NCI-H1436 (cell line): ENCODE measurements around the gene THADA.
"Not testable (repeated sequence)": the region's sequence is repeated elsewhere in the genome, so short reads cannot be mapped to it uniquely, and the experiment has no call there.

Experiments used
- DNase-seq: peaks from one replicate; lab custom pipeline; 2025; lab: John Stamatoyannopoulos, UW

The THADA gene

GRCh38 chr2:43302961-43303494 is 292.8 kb downstream of the THADA start:
- no peak for DNase-seq

- no peak for DNase-seq
Observed at GRCh38 chr2:43302182-43302960, 293.5 kb downstream of the THADA start.

- DNase-seq: no peak
Observed at GRCh38 chr2:43300781-43301583, 294.9 kb downstream of the THADA start.

DNA sequence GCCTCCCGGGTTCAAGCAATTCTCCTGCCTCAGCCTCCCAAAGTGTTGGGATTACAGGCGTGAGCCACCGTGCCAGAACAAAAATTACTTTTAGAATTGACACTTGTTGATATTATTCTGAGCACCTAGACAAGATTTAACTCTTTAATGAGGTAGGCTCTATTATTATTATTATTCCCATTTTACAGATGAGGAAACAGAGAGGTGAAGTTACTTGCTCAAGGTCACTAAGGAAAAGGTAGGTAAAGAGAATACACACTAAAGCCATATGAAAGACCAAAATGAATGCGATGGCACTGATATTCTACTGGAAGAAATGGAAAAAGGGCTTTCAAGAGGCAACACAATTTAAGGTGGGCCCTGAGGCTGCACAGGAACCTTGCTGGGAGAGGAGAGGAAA is 295.6 kb downstream of the THADA start:
- no peak for DNase-seq

DNA sequence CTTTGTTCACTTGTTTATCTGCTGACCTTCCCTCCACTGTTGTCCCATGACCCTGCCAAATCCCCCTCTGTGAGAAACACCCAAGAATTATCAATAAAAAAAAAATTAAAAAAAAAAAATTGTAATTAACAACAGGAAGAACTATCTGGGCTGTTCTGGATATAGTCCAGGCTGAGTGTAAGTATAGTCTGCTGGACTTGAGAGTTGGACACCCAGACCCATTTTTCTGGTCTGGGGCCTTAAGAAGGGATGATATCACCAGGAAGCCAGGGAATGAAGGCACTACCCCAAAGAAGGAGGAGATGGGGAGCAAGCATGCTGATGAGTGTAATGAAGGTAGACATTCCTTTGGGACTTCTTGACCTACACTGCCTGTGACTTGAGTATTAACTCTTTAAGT is 297.3 kb downstream of the THADA start:
- no peak for DNase-seq

DNA sequence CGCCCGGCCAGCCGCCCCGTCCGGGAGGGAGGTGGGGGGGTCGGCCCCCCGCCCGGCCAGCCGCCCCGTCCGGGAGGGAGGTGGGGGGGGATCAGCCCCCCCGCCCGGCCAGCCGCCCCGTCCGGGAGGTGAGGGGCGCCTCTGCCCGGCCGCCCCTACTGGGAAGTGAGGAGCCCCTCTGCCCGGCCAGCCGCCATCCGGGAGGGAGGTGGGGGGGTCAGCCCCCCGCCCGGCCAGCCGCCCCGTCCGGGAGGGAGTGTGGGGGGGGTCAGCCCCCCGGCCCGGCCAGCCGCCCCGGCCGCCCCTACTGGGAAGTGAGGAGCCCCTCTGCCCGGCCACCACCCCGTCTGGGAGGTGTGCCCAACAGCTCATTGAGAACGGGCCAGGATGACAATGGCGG is 298.1 kb downstream of the THADA start:
- DNase-seq: not testable (repeated sequence)

GRCh38 chr2:43294973-43295603 is 300.8 kb downstream of the THADA start:
- no peak for DNase-seq

DNA sequence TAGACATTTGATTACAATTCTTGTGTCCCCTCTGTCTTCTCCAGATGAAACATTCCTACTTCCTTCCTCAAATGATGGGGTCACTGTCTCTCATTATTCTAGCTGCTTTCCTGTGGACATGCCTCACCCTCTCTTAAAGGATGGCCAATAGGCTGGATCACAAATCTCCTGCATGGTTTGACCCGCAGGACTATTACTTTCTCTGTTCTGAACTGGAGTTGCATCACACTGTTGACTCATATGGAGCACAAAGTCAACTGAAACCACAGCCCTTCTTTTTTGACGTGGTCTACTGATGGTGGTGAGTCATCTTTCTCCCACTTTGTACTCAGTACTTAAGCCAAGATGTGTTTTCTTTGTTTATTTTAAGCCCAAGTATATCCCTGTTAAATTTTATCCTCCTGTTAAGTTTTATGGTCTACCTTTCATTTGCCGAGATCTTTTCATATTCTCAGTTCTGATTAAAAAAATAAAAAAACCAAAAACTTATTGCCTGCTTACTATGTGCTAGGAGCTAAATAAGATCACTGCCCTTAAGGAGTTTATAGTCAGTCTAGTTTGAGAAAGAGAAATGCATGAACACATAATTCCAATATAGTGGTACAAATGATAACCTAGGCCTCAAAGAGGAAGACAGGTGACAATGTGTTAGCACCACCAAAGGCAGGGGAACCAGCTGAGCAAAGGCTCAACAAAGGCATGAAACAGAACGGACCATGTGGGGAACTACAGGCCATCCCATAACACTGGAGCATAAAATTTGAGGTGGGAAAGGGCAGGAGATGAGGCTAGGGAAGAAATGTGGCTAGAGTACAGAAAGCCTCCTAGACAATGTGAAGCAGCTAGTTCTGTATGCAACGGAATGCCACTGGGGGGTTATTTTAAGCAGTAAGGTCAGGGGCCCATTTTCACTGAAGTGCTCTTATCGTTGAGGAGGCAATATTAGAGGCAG is 301.8 kb downstream of the THADA start:
- no peak for DNase-seq

DNA sequence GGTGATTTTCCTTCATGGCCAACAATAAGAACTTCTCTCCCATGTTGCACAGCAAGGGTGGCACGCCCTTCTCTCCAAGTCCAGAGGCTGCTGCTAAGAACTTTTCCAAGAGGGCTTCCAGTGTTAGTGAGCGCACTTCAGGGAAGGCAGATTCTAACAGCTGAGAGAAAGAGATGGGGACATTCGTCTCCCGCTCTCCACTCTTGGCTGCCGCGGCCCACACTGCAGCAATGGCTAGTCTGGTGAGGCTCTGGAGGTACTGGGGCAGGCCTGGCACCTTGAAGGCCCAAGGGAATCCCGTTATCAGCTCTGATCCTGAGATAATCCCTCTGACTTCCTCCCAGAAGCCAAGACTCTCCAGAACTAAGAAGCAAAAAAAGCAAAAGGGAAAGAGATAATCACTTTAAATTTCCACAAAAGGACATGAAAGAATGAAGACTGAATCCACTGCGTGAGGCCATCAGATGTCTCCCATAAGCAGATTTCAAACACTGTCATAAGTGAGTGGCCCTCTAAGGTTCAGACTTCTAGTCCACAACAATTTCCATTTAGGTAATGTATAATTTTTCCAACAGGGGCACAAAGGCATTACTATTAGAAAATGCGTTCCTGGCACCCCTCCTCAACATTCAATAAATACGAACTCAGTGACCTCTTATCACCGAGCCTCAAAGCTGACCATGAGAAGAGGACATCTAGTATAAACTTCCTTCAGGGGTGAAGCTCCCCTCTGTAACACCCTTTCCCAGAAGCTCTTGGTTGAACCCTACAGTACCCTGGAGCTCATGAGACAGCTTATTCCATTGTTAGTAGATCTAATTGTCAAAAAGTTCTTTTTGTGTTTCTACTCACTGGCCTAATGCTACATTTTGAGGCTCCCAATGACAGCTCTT is 302.7 kb downstream of the THADA start:
- no peak for DNase-seq

- no peak for DNase-seq
Observed at GRCh38 chr2:43292297-43292696, 303.5 kb downstream of the THADA start.

DNA sequence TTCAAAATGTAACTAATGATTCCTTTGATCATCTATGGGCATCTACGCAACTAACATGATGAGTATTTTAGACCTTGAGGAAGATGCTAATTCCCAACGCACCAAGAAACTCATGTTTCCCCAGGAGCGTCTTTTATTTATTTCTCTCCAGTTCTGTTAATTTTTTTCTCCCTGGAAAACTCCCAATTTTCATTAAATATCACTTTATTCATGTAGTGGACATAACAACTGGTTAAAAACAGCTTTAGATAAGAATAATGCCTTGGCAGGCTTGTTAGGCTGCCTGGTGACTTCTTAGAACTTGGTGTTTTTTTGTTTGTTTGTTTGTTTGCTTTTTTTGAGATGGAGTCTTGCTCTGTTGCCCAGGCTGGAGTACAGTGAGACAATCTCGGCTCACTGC is 306.5 kb downstream of the THADA start:
- no peak for DNase-seq

DNA sequence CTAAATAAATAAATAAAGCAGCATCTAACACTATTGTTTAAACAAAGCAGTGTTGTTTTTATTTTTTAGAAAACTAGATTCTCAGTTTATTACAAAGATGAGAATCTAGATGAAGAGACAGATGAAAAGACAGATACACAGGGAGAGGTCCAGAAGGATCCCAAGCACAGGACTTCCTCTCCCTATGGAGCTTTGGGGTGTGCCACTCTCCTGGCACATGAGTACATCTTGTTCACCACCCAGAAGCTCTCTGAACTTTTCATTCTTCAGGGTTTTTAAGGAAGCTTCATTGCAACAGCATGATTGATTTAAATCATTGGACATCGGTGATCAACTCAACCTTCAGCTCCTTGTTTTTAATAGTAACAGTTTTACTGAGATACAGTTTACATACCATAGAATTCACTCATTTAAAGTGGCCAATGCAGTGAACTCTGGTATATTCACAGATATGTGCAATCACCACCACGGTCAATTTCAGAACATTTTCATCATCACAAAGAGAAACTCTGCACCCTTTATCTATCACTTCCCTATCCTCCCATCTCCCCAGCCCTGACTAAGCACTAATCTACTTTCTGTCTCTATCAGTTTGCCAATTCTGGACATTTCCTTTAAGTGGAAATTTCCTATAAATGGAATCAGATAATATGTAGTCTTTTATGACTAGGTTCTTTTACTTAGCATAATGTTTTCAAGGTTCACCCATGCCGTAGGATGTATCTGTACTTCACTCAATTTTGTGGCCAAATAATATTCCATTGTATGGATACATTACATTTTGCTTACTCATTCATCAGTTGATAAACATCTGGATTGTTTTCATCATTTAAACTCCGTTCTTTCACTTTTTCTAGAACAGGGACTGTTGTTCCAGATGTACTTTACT is 307.2 kb downstream of the THADA start:
- DNase-seq: no peak

DNA sequence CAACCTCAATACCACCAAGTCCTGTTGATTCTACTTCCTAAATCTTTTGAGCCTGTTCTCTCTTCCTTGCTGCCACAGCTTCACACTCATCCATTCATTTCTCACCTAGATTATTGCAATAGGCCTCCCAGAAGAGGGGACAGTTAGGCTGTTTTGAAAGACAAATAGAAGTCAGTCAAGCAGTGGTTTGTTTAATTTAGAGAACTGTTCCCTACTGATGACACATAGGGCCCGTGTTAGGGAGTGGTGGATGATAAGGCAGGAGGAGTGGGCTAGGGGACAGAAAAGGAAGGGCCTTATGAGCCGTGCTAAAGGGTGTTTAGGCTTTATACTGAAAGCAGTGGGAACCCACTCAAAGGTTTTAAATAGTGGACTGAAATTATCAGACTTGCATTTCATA is 309.9 kb downstream of the THADA start:
- no peak for DNase-seq

DNA sequence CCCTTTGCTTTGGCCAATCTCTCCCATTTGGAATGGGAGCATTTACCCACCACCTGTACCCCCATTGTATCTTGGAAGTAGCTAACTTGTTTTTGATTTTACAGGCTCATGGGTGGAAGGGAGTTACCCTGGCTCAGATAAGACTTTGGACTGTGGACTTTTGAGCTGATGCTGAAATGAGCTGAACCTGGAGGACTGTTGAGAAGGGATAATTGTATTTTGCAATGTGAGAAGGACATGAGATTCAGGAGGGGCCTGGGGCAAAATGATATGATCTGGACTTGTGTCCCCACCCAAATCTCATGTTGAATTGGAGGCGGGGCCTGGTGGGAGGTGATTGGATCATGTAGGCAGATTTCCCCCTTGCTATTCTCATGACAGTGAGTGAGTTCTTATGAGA is 310.9 kb downstream of the THADA start:
- no peak for DNase-seq

DNA sequence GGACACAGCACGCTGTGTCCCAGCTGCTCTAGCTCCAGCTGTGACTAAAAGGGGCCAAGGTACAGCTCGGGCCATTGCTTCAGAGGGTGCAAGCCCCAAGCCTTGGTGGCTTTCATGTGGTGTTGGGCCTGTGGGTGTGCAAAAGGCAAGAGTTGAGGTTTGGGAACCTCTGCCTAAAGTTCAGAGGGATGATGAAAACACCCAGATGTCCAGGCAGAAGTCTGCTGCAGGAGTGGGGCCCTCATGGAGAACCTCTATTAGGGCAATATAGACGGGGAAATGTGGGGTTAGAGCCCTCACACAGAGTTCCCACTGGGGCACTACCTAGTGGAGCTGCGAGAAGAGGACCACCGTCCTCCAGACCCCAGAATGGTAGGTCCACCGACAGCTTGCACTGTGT is 311.5 kb downstream of the THADA start:
- not testable (repeated sequence) for DNase-seq

DNA sequence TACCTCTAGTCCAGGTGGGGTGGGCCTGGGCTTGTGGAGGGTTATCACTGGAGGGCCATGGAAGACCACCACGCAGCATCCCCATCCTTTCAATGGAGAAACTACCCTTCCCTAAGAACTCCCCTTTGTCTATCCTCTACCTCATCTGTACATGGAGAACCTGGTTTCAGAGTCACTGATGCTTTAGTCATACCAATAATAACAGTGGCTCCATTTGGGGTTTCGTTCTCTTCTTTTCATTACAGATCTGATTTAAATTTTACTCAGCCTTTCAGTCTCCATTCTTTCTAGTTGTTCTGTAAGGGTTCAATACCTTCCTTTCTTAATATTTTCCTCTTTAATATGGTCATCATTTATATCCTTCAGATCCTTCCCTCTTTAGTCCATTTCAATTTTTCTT is 314.8 kb downstream of the THADA start:
- no peak for DNase-seq

DNA sequence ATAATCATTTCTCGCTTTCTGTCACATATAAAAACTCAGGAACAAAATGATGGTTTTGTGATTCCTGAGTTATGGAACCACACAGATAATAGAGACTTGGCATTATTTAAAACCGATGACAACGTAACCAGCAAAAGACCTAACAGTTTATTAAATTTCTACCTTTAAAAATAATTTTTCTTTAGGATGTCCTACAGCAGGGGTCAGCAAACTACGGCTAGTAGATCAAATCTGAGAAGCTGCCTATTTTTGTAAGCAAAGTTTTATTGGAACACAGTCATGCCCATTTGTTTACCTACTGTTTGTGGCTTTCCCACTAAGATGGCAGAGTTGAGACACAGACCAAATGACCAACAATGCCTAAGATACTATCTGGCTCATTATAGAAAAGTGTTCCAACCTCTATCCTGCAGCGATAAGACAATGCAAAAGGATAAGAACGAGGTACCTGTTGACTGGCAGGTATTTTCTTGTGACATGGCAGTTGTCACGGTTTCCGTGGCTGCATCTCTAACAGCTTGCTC is 316.5 kb downstream of the THADA start:
- DNase-seq: no peak

DNA sequence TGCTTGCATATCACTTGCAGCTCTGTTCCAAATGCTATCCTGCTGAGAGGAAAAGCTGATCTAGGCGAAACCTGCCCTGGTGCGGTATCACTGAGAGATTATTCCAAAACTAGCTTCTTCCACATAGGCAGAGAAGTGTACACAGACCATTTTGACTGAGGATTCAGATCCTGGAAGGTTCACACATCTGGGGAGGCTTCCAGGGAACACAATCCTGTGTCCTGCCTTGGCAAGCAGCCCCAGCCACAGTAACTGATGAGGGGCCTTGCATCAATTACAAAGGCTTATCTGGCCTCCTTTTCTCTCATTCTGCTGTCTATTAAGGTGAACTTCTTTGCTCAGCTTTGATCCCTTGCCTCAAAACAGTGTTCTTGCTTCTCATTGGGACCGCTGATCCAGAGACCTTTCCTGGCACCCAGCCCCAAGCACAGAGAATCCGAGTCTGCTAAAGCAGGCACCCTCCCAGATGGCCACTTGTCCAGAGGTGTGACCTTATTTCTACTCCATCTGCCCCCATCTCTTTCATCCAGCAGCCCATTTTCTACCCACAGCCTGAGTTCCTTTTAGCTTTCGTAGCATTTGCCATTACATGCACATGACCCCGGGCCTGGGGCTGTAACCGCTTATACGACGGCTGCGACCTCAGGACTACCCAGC is 317.1 kb downstream of the THADA start:
- DNase-seq: no peak

GRCh38 chr2:43276962-43277391 is 318.9 kb downstream of the THADA start:
- DNase-seq: no peak
